ENCODE measurements around the gene FXYD5.
"Not testable (repeated sequence)": the region's sequence is repeated elsewhere in the genome, so short reads cannot be mapped to it uniquely, and the experiment has no call there.

The FXYD5 gene

DNA sequence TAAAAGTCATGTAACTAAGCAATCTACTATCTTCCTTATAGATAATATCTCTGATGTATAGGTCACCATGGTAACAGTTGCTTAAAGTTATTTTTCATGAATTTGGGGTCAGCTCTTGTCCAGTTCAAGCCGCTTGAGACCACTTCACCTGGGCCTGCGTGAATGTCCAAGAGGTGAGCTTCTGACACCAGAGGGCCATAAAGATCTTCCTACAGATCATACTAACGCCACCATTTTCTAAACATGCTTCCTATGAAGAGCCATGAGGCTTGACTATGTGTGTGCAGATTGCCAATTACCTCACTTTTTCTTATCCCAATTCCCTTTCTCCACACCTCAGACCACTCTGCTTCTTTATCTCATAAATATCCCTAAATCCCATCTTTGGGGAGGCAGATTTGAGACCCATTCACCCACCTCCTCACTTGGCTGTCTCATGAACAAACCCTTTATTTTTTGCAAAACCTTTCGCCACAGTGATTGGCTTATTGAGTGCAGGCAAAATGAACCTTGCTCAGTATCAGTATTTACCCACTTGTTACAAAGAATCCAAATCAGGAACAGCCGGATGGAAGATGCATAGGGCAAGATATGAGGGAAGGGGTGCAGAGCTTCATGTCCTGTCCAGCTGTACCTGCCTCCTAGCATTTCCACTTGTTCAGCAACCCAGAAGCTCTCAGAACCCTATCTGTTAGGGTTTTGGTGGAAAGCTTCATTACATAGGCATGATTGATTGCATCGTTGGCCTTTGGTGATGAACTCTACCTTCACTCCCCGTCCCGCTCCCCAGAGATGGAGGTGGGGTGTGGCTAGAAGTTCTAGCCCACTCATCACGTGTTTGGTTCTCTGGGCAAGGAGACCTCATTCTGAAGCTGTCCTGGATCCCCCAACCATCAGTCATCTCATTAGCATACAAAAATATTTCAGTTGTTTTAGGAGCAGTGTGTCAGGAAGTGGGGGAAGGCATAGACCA lies 39.8 kb downstream of the FXYD5 start:
- DNase-seq: no peak

GRCh38 chr19:35195830-35196229 lies 41.3 kb downstream of the FXYD5 start:
- no peak for DNase-seq

DNA sequence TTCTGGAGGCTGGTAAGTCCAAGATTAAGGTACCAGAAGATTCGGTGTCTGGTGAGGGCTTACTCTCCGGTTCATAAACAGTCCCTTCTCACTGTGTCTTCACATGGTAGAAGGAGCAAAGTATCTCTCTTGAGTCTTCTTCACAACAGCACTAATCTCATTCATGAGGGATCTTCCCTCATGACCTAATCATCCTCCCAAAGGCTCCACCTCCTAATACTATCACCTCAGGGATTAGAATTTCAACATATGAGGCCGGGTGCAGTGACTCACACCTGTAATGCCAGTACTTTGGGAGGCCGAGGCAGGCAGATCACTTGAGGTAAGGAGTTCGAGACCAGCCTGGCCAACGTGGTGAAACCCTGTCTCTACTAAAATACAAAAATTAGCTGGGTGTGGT lies 42.3 kb downstream of the FXYD5 start:
- DNase-seq: not testable (repeated sequence)

DNA sequence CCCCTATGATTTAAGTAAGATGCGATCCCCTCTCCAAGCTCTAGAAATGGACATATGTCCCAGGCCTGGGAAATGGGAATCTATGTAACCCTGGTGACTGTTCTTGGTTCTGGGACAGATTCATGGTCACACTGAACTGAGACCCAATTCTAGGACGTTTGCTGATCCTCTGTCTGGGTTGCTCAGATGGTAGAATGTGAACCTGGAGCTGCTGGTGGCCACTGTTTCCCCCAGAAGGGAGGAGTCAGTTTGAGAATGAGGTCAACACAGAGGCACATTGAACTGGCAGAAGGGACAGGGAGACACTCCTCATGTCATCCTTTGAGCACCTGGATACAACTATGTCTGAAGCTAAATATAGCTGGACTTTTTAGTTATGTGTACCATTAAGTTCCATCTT lies 44.9 kb downstream of the FXYD5 start:
- DNase-seq: no peak

- no peak for DNase-seq
These were observed 48.5 kb downstream of the FXYD5 start for GRCh38 chr19:35202722-35203688.

- DNase-seq: peak; percentile 24
These were observed 50.5 kb downstream of the FXYD5 start for GRCh38 chr19:35204799-35205732.

- DNase-seq: no peak
These were observed 51.3 kb downstream of the FXYD5 start for GRCh38 chr19:35205733-35206323.

DNA sequence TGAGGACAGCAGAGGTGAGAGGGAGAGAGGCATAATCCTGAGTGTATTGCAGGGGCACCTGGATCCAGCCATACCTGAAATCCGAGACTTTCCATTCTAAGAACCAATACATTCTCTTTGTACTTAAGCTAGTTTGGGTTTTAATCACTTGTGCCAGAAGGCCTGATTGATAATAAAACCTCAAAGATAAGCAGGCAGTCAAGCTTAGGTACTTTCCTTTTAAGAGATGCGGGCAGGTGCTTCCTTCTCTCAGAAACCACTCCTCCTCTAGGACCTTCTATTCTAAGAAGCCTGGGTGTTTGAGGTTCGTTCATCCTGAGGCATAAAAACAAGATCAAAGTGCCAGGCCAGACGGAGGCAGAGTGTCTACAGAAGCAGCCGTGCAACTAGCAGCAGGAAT lies 51.8 kb downstream of the FXYD5 start:
- peak; percentile 77 for DNase-seq

- no peak for DNase-seq
These were observed 52.3 kb downstream of the FXYD5 start for GRCh38 chr19:35206855-35207254.

DNA sequence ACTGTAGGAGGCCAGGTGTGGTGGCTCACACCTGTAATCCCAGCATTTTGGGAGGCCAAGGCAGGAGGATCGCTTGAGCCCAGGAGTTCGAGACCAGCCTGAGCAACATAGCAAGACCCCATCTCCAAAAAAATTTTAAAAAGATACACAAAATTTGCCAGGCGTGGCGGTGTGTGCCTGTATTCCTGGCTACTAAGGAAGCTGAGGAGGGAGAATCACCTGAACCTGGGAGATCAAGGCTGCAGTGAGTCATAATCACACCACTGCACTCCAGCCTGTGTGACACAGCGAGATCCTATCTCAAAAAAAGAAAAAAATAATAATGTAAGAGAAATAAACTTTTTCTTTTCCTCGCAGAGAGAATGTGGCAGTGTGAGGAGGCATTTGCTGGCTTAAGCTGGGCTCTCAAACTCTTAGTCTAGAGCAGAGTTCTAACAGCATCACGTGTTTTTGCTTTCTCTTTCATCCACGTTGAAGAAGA lies 52.9 kb downstream of the FXYD5 start:
- peak; percentile 16 for DNase-seq

- DNase-seq: peak; percentile 31
These were observed 53.6 kb downstream of the FXYD5 start for GRCh38 chr19:35208121-35208520.

- DNase-seq: no peak
These were observed 55.1 kb downstream of the FXYD5 start for GRCh38 chr19:35209646-35210045.

DNA sequence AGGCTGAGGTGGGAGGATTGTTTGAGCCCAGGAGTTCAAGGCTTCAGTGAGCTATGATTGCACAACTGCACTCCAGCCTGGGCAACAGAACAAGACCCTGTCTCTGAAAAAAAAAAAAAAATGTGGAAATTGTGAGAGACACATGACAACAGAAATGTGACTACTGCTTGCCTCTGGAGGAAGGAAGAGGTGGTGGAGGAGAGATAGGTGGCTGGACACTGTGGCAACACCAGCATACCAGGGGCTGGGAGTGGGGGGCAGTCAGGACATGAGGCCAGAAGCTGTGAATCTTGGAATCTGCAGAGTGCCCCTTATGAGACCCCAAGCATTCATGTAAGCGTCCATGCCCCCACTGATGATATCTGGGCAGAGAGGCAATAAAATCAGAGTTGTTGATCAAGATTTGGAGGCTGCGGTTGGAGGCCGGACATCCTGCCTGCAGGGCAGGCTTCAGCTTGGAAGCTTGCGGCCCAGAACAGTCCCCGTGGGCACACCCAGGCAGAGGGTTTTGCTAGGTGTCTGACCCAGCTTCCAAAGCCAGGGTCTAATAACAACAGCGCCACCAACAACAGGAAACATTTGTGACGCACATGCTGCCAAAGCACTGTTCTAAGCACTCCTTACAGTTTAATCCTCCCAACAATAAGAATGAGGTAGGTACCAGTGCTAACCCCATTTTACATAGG lies 57.2 kb downstream of the FXYD5 start:
- DNase-seq: peak; percentile 83

- no peak for DNase-seq
These were observed 57.7 kb downstream of the FXYD5 start for GRCh38 chr19:35212241-35212640.

- peak; percentile 90 for DNase-seq
These were observed 59.4 kb downstream of the FXYD5 start for GRCh38 chr19:35213663-35214632.

GRCh38 chr19:35214766-35215422 lies 60.4 kb downstream of the FXYD5 start:
- DNase-seq: no peak

DNA sequence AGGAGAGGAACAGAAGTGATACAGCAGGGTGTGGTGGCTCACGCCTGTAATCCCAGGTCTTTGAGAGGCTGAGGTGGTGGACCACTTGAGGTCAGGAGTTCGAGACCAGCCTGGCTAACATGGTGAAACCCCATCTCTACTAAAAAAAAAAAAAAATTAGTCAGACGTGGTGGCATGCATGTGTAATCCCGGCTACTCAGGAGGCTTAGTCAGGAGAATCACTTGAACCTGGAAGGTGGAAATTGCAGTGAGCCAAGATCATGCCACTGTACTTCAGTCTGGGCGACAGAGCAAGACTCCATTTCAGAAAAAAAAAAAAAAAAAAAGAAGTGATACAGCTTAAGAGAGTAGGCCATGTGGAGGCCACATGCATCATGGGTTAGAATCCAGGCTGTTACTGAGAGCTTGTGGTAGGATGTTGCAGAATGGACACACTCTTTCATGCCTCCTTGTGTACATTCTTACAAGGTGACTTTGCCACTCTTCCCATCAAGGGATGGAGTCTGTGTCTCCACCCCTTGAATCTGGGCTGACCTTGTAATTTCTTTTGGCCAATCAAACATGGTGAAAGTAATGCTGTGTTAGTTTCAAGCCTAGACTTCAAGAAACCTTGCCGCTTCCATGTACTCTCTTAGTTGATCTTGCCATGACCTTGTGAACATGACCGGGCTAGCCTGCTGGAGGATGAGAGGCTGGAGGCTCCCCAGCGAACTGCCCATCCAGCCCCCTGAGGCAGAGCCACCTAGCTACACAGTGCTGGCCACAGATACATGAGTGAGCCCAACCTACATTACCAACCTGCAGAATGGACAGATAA lies 61.7 kb downstream of the FXYD5 start:
- no peak for DNase-seq
